Measurements from ENCODE around the gene ALLC. TPM values are rescaled to one million over a fixed set of nuclear protein-coding genes. Genes with fewer than 3 reads are reported as not detected.

Gene ALLC
- total and polyA plus RNA-seq, 8 donors = not detected

- no peaks in the 10 kb centered on the region for H3K4me1 ChIP-seq
- no peaks in the 10 kb centered on the region for H3K9me3 ChIP-seq
- H3K27me3 ChIP-seq = peaks cover 0 to 4% (median 0%) of the 10 kb centered on the region in 3 donors
- TF ChIP-seq POLR2A (IDR thresholded peaks at IDR 0.05) (no peak), POLR2AphosphoS5 (IDR thresholded peaks at IDR 0.05) (no peak), EP300 (IDR thresholded peaks at IDR 0.05) (no peak)
- TF ChIP-seq, protein P1, sequence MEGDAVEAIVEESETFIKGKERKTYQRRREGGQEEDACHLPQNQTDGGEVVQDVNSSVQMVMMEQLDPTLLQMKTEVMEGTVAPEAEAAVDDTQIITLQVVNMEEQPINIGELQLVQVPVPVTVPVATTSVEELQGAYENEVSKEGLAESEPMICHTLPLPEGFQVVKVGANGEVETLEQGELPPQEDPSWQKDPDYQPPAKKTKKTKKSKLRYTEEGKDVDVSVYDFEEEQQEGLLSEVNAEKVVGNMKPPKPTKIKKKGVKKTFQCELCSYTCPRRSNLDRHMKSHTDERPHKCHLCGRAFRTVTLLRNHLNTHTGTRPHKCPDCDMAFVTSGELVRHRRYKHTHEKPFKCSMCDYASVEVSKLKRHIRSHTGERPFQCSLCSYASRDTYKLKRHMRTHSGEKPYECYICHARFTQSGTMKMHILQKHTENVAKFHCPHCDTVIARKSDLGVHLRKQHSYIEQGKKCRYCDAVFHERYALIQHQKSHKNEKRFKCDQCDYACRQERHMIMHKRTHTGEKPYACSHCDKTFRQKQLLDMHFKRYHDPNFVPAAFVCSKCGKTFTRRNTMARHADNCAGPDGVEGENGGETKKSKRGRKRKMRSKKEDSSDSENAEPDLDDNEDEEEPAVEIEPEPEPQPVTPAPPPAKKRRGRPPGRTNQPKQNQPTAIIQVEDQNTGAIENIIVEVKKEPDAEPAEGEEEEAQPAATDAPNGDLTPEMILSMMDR (IDR thresholded peaks at IDR 0.05) = no peak
- WGBS, 5 donors = 73 to 90% (median 86%) methylated on average over 14 to 15 of the region's 15 CpGs
- DNase-seq = no peak
- H3K36me3 ChIP-seq = no peaks in the 10 kb centered on the region
- no peak overlapping the region for H3K27ac ChIP-seq
- no peak overlapping the region for H3K4me3 ChIP-seq
- intact Hi-C loops (cut with DNase I; ENCODE audit: low total_unique reads) = loop anchor here (5.0 kb wide), 1 partner anchor 243 kb away; no protein-coding TSS in a partner anchor
Measured at GRCh38 chr2:3644891-3645605, 13.0 kb upstream of the ALLC start.

DNA sequence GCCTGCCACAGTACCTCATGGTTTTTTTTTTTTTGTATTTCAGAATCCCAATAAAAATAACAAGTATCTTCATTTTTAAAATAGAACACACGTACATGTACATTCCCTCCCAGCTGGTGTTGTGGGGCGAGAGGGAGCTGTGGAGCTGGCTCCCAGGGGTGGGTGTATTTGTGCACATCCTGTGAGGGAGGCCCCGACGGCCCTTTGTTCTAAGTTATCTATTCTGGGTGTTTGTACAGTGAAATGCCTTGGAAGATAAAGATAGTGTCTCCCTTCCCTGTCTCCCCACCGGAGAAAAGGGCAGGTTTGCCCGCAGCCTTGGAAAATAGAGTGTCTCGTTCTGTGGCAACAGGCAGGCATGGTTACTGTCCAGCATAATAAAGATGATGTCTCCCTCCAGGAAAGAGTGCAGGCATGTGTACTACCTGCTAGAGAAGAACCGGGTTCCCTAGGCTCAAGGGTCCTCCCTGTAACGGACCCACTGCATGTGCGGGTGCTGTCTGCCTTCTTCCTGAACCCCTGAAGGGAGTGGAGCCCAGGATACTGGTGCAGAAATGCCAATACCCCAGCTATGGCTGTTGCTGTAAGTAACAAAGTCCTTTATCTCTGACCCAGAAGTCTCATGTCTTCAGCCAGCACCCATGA lies 12.1 kb upstream of the ALLC start:
- DNase-seq = no peak
- WGBS, 5 donors = 60 to 75% (median 70%) methylated on average over 6 to 10 of the region's 10 CpGs
- H3K4me1 ChIP-seq = peaks cover 0 to 4% (median 2%) of the 10 kb centered on the region in 4 donors
- H3K36me3 ChIP-seq = no peaks in the 10 kb centered on the region
- no peak overlapping the region for H3K4me3 ChIP-seq
- H3K9me3 ChIP-seq = no peaks in the 10 kb centered on the region
- no peak overlapping the region for H3K27ac ChIP-seq
- no peak for TF ChIP-seq POLR2A (IDR thresholded peaks at IDR 0.05)
- no peak for TF ChIP-seq POLR2AphosphoS5 (IDR thresholded peaks at IDR 0.05)
- TF ChIP-seq EP300 (IDR thresholded peaks at IDR 0.05) = no peak
- TF ChIP-seq, protein P1 (IDR thresholded peaks at IDR 0.05) = no peak
- intact Hi-C loops (cut with DNase I; ENCODE audit: low total_unique reads) = loop anchor here (5.0 kb wide), 1 partner anchor 244 kb away; no protein-coding TSS in a partner anchor
- H3K27me3 ChIP-seq = peaks cover 0 to 10% (median 0%) of the 10 kb centered on the region in 3 donors

DNA sequence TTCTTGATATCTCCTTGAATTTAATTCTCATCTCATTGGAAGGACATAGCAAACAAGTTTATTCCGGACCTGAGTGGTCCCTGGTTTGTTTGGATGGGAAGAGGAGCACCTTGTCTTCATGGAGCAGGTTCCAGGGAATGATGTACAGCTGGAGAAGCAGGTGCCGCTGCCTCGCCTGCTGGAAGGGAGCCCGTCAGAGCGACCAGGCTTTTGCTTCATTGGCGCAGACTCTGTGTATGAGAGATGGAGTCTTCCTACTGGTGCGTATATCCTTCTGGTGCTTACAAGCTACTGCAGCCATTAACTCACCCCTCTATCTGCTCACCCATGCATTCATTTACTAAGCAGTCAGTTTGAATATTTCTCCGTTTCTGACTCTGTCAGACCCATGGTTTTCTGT lies 11.6 kb upstream of the ALLC start:
- Histone ChIP-seq H3K27ac (no peak overlapping the region), H3K4me1 (peaks cover under 1 to 8% (median 4%) of the 10 kb centered on the region in 4 donors), H3K36me3 (no peaks in the 10 kb centered on the region), H3K9me3 (no peaks in the 10 kb centered on the region), H3K27me3 (peaks cover 0 to 11% (median 0%) of the 10 kb centered on the region in 3 donors), H3K4me3 (no peak overlapping the region)
- no peak for DNase-seq
- WGBS, 5 donors = 76 to 92% (median 89%) methylated on average over 8 of the region's 8 CpGs
- TF ChIP-seq POLR2A (IDR thresholded peaks at IDR 0.05) = no peak
- TF ChIP-seq POLR2AphosphoS5 (IDR thresholded peaks at IDR 0.05) = no peak
- TF ChIP-seq EP300 (IDR thresholded peaks at IDR 0.05) = no peak
- TF ChIP-seq, protein P1 (IDR thresholded peaks at IDR 0.05) = no peak
- intact Hi-C loops (cut with DNase I; ENCODE audit: low total_unique reads) = loop anchor here (5.0 kb wide), 1 partner anchor 244 kb away; no protein-coding TSS in a partner anchor

DNA sequence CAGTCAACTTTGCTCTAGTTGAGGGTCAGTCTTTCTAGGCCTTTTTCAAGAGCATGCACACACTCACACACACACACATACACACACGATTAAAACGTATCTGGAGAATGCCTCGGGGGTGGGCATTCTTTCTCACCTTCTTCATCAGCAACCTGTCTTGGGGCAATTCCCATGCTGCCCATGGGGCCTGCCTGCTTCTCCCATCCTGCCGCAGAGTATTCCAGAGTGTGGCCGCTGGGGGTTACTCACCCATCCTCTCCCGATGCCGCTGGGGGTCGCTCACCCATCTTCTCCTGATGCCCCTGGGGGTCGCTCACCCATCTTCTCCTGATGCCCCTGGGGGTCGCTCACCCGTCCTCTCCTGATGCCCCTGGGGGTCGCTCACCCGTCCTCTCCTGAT lies 10.8 kb upstream of the ALLC start:
- H3K27me3 ChIP-seq = peaks cover 0 to 19% (median 0%) of the 10 kb centered on the region in 3 donors
- H3K4me1 ChIP-seq = peaks cover 8 to 16% (median 12%) of the 10 kb centered on the region in 4 donors
- H3K4me3 ChIP-seq = no peak overlapping the region
- no peaks in the 10 kb centered on the region for H3K36me3 ChIP-seq
- TF ChIP-seq EP300 (IDR thresholded peaks at IDR 0.05) = no peak
- no peak for TF ChIP-seq POLR2AphosphoS5 (IDR thresholded peaks at IDR 0.05)
- no peak for TF ChIP-seq POLR2A (IDR thresholded peaks at IDR 0.05)
- TF ChIP-seq, protein P1 (IDR thresholded peaks at IDR 0.05) = no peak
- DNase-seq = no peak
- WGBS, 5 donors = 74 to 85% (median 79%) methylated on average over 13 of the region's 13 CpGs
- intact Hi-C loops (cut with DNase I; ENCODE audit: low total_unique reads) = loop anchor here (5.0 kb wide), 1 partner anchor 245 kb away; no protein-coding TSS in a partner anchor
- H3K27ac ChIP-seq = no peak overlapping the region
- no peaks in the 10 kb centered on the region for H3K9me3 ChIP-seq
